Lower leg skin (tissue), 4 donors: ENCODE data around the gene CNOT9. TPM values are rescaled to one million over a fixed set of nuclear protein-coding genes. Genes with fewer than 3 reads are reported as not detected.
"Not testable (repeated sequence)": the region's sequence is repeated elsewhere in the genome, so short reads cannot be mapped to it uniquely, and the experiment has no call there.

Experiments
- DNase-seq, 2 donors: peaks; one replicate each; pipeline ENCODE4 v3.0.0-alpha.2; 2019; ENCODE audit warnings: low spot score in 2 of 2
- H3K4me3 ChIP-seq: fragments of 200-600 bp; sonication (generic); 2 replicates; pipeline ENCODE4 v1.5.1; 2017; ENCODE audit warnings: mild to moderate bottlenecking, low read depth; ENCODE audit not compliant: poor library complexity, severe bottlenecking
- CTCF ChIP-seq, 3 donors: fragments of 450-650 bp; IDR thresholded peaks; one replicate each; pipeline ENCODE4 v1.5.1; 2016; ENCODE audit warnings: antibody characterized with exemption in 3 of 3, mild to moderate bottlenecking in 3 of 3, moderate library complexity in 2 of 3
- POLR2A ChIP-seq, 2 donors: fragments of 450-650 bp; IDR thresholded peaks; one replicate each; pipeline ENCODE4 v1.6.1; 2016 to 2017; ENCODE audit warnings: antibody characterized with exemption in 2 of 2, mild to moderate bottlenecking in 1 of 2, moderate library complexity in 1 of 2
- WGBS, 2 donors: methylation state at CpG; one replicate each; pipeline ENCODE4 v1.1.5; 2018; 5-methylcytosine and 5-hydroxymethylcytosine counted together
- intact Hi-C: fragments of 100-400 bp; cut with DNase I; formaldehyde crosslinking; loops from one replicate; pipeline ENCODE4 v1.15.0; 2023; ENCODE audit warnings: low total_unique reads
- total RNA-seq, 4 donors: library from RNA; depleted of rRNA; stranded (reverse); fragments of >200 nt; gene quantifications; one replicate each; pipeline ENCODE4 v1.1.0, GENCODE V29; 2016

CNOT9 gene
- total RNA-seq, 4 donors from 2014 or later: 30.1 to 39.1 (median 34.5) TPM

DNA sequence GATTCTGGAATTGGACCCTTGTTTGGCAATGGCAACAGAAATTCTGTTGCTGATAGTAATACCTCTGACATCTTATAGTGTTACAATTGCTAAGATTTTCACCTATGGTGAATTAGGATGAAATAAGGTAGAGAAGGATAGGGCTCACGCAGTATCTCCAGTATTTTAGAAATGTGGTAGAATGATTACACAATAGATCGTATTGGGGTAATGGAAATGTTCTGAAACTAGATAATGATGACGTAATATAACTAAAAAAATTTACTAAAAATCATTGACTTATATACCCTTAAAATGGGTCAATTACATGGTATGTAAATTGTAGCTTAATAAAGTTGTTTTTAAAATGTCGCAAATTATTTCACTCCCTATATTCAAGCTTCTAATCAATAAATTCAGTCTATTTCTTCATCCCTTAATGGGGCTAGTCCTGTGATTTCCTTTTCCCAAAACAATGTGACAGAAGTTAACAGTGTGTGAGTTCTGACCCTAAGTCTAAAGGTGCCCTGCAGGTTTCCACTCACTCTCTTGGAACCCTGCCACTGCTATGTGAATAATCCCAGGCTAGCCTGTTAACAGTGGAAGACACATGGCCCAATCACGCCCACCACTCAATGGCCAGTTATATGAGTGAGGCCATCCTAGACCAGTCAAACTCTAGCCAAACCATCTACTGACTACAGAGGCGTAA lies 31.7 kb upstream of the CNOT9 start:
- 86 to 90% methylated on average over 6 of the region's 6 CpGs for WGBS, 2 donors
- DNase-seq: no peak
- TF ChIP-seq CTCF (IDR thresholded peaks at IDR 0.05) (no peak), POLR2A (IDR thresholded peaks at IDR 0.05) (no peak)
- H3K4me3 ChIP-seq: no peak overlapping the region
- intact Hi-C loops: no loop called here

GRCh38 chr2:218540015-218540414 lies 28.6 kb upstream of the CNOT9 start:
- intact Hi-C loops: no loop called here
- no peak for TF ChIP-seq POLR2A (IDR thresholded peaks at IDR 0.05)
- TF ChIP-seq CTCF (IDR thresholded peaks at IDR 0.05): no peak
- 88 to 95% methylated on average over 3 of the region's 3 CpGs for WGBS, 2 donors
- no peak overlapping the region for H3K4me3 ChIP-seq
- DNase-seq: no peak

GRCh38 chr2:218546012-218546411 lies 22.6 kb upstream of the CNOT9 start:
- H3K4me3 ChIP-seq: no peak overlapping the region
- intact Hi-C loops: no loop called here
- WGBS, 2 donors: 98% methylated on average over 1 of the region's 1 CpG
- DNase-seq: no peak
- TF ChIP-seq CTCF (IDR thresholded peaks at IDR 0.05) (no peak), POLR2A (IDR thresholded peaks at IDR 0.05) (no peak)

DNA sequence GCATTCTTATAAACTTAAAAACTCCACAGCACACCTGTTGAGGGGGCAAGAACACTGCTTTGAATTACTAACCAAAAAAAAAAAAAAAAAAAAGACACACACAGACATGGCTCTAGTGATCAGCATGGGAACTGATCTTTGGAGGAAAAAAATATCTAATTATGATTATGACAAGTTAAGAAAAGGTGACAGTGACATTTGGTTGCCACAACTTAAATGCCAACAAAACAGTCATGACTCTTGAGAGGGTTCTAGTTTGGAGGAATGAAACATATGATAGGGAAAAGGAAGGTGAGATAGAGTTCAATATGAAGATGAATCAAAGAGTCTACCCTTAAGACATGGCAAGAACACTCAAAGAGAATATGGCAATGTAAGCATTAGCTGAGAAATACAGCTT lies 21.1 kb upstream of the CNOT9 start:
- DNase-seq: no peak
- H3K4me3 ChIP-seq: no peak overlapping the region
- intact Hi-C loops: no loop called here
- TF ChIP-seq CTCF (IDR thresholded peaks at IDR 0.05) (no peak), POLR2A (IDR thresholded peaks at IDR 0.05) (no peak)

GRCh38 chr2:218547978-218548377 lies 20.7 kb upstream of the CNOT9 start:
- TF ChIP-seq POLR2A (IDR thresholded peaks at IDR 0.05) (no peak), CTCF (IDR thresholded peaks at IDR 0.05) (no peak)
- intact Hi-C loops: no loop called here
- H3K4me3 ChIP-seq: no peak overlapping the region
- DNase-seq: no peak

DNA sequence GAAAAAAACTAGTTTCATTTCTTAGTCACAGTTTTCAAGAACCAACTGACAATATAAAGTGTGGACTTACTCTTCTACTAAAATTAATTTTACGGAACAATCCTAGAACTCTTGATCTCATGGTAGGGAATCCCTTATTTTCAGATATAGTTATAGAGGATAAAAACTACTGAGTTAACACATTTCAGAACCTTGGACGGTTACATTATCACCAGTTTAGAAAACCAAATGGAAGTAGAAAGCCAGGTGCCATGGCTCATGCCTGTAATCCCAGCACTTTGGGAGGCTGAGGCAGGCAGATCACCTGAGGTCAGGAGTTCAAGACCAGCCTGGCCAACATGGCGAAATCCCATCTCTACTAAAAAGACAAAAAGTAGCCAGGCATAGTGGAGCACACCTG lies 14.4 kb upstream of the CNOT9 start:
- DNase-seq, H3K4me3 ChIP-seq, intact Hi-C loops: not testable (repeated sequence)
- WGBS, 2 donors: 98 to 100% methylated on average over 3 of the region's 3 CpGs
